AG10803 (cell line): Measurements from ENCODE around the gene STK35.

Experiments
- DNase-seq: peaks from one replicate; pipeline ENCODE4 v3.0.0; 2010; ENCODE audit warnings: low read depth
- H3K4me3 ChIP-seq: 2 replicates; pipeline ENCODE4 v1.5.1; 2011; ENCODE audit warnings: mild to moderate bottlenecking, low read length, control low read depth
- CTCF ChIP-seq: conservative IDR thresholded peaks from 2 replicates; pipeline ENCODE4 v1.5.1; 2011; ENCODE audit warnings: mild to moderate bottlenecking, low read length, control low read depth, inconsistent platforms

Gene STK35

DNA sequence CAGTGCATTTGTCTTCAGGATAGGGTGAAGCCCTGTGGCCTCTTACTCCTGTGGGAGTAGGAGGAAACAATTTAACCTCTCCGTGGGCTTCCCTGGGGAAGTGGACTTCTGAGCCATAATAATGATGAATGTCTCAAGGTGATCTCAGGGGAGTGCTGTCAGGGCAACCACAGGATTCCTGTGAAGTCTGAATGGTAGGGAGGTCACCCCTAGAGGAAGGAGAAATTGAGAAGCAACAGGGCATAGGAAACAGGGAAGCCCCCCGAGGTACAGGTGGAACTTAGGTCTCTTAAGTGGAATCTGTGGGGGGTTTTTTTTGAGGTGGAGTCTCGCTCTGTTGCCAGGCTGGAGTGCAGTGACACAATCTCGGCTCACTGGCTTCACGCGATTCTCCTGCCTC is 26.9 kb downstream of the STK35 start:
- no peak overlapping the region for H3K4me3 ChIP-seq
- no peak for DNase-seq
- TF ChIP-seq CTCF, result no peak

GRCh38 chr20:2130062-2130591 is 28.5 kb downstream of the STK35 start:
- no peak for DNase-seq
- H3K4me3 ChIP-seq, result no peak overlapping the region
- TF ChIP-seq CTCF, result no peak

GRCh38 chr20:2130683-2131082 is 29.1 kb downstream of the STK35 start:
- DNase-seq, result no peak
- no peak for TF ChIP-seq CTCF
- no peak overlapping the region for H3K4me3 ChIP-seq

- TF ChIP-seq CTCF, result no peak
These were observed 29.7 kb downstream of the STK35 start for GRCh38 chr20:2131366-2131765.

GRCh38 chr20:2132461-2132901 is 30.9 kb downstream of the STK35 start:
- DNase-seq, result no peak
- TF ChIP-seq CTCF, result no peak
- H3K4me3 ChIP-seq, result no peak overlapping the region

More at GRCh38 chr20:2131366-2131765, 29.7 kb downstream of the STK35 start:
- no peak overlapping the region for H3K4me3 ChIP-seq
- peak; percentile 56 for DNase-seq

- H3K4me3 ChIP-seq, result no peak overlapping the region
- TF ChIP-seq CTCF, result no peak
- peak; percentile 88 for DNase-seq
These were observed 31.9 kb downstream of the STK35 start for GRCh38 chr20:2133318-2134183.

- no peak for TF ChIP-seq CTCF
- no peak overlapping the region for H3K4me3 ChIP-seq
- DNase-seq, result peak; percentile 37
These were observed 33.4 kb downstream of the STK35 start for GRCh38 chr20:2135013-2135412.
